IgD-negative memory B cell (primary cell): ENCODE results near the gene LILRB1. TPM values are rescaled to one million over a fixed set of nuclear protein-coding genes. Genes with fewer than 3 reads are reported as not detected.
"Not testable (repeated sequence)": the region's sequence is repeated elsewhere in the genome, so short reads cannot be mapped to it uniquely, and the experiment has no call there.

Experiments used
- H3K27ac Mint-ChIP-seq, 3 donors: one replicate each; pipeline ENCODE4 v1.8.0; 2020 to 2022; ENCODE audit warnings: mild to moderate bottlenecking in 3 of 3, mixed read lengths in 3 of 3, moderate library complexity in 1 of 3
- H3K27me3 Mint-ChIP-seq: one replicate; pipeline ENCODE4 v1.8.0; 2021; ENCODE audit warnings: mixed read lengths
- H3K36me3 Mint-ChIP-seq: one replicate; pipeline ENCODE4 v1.8.0; 2020; ENCODE audit warnings: mild to moderate bottlenecking, mixed read lengths
- H3K4me1 Mint-ChIP-seq, 3 donors: one replicate each; pipeline ENCODE4 v1.8.0; 2020 to 2022; ENCODE audit warnings: mixed read lengths in 3 of 3, mild to moderate bottlenecking in 1 of 3
- H3K4me3 Mint-ChIP-seq, 4 donors: one replicate each; pipeline ENCODE4 v1.8.0; 2020 to 2022; ENCODE audit warnings: mild to moderate bottlenecking in 4 of 4, mixed read lengths in 4 of 4, moderate library complexity in 3 of 4
- H3K9me3 Mint-ChIP-seq, 3 donors: one replicate each; pipeline ENCODE4 v1.8.0; 2020 to 2021; ENCODE audit warnings: mixed read lengths in 3 of 3, mild to moderate bottlenecking in 1 of 3
- polyA plus RNA-seq: library from polyadenylated mRNA; unstranded; fragments of 300-500 nt; fragmentation: Illumina TruSeq; gene quantifications from one replicate; pipeline ENCODE4 v1.2.3, GENCODE V29; 2021

Gene LILRB1
- polyA plus RNA-seq, 1 donor from 2014 or later = 24.8 TPM

DNA sequence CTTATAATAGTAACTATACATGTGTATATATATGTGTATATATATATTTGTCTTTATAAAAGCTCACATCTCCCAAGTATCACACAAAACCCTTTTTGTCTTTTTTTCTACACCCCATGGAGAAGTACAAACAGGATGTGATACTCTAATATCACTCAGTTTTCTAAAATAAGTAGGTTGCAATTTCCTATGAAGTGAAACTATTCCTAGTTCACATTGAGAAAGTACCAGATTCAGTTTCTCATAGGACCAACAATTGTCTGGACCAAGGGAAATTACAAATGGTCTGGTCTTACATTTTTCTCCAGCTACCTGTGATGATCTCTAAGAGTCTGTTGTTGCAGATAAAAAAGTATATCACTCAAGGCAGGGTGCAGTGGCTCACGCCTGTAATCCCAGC lies 17.9 kb upstream of the LILRB1 start:
- Mint-ChIP-seq H3K27me3 (no peaks in the 10 kb centered on the region), H3K4me1 (peaks cover 33 to 44% (median 36%) of the 10 kb centered on the region in 3 donors), H3K4me3 (peak overlapping the region in 2 of 4 donors; percentile 28 to 65), H3K27ac (peak overlapping the region in 1 of 3 donors; percentile 39), H3K36me3 (no peaks in the 10 kb centered on the region), H3K9me3 (no peaks in the 10 kb centered on the region)

DNA sequence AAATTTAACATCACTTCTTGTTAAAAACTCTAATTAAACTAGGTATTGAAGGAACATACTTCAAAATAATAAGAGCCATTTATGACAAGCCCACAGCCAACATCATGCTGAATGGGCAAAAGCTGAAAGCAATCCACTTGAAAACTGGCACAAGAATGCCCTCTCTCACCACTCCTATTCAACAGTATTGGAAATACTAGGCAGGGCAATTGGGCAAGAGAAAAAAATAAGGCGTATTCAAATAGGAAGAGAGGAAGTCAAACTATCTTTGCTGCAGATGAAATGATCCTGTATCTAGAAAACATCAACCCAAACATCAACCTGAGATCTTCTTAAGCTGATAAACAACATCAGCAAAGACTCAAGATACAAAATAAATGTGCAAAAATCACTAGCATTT lies 15.6 kb upstream of the LILRB1 start:
- Mint-ChIP-seq H3K27ac (no peak overlapping the region), H3K9me3 (no peaks in the 10 kb centered on the region), H3K27me3 (no peaks in the 10 kb centered on the region), H3K4me3 (peak overlapping the region in 2 of 4 donors; percentile 1 to 97), H3K4me1 (peaks cover 35 to 44% (median 36%) of the 10 kb centered on the region in 3 donors), H3K36me3 (no peaks in the 10 kb centered on the region)

DNA sequence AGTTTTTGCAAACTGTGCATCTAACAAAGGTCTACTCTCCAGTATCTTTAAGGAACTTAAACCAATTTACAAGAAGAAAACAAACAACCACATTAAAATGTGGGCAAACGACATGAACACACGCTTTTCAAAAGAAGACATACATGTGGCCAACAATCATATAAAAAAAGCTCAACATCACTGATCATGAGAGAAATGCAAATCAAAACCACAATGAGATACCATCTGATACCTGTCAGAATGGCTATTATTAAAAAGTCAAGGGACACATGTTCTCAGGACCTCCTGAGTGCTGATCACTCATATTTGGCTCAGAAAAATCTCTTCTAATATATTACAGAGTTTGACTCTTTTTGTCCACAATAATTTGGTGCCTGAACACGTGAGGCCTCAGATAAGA lies 14.2 kb upstream of the LILRB1 start:
- H3K4me1 Mint-ChIP-seq = peaks cover 39 to 47% (median 40%) of the 10 kb centered on the region in 3 donors
- H3K9me3 Mint-ChIP-seq = no peaks in the 10 kb centered on the region
- H3K27ac Mint-ChIP-seq = peak overlapping the region; percentile 65 to 96 (median 95)

DNA sequence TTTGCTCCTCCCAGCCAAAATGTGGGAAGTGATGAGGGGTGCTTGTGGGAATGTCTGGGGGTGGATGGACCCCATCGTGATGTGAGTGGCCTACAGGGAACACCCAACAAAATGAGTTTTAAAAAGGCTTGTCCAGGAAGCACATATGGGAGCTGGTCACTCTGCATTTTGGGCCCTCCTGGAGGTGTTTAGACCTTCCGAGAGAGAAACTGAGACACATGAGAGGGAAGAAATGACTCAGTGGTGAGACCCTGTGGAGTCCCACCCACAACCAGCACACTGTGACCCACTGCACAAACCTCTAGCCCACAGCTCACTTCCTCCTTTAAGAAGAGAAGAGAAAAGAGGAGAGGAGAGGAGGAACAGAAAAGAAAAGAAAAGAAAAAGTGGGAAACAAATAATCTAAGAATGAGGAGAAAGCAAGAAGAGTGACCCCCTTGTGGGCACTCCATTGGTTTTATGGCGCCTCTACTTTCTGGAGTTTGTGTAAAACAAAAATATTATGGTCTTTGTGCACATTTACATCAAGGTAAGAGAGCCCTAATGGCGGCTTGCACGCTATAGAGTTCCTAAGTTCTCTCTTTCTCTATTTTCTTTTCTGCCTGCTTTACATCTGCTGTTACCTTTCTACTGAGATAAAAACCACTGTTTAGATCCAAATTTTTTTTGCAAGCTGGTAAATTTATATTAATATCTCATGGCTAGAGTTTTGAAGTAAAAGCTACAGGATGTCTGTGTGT lies 13.3 kb upstream of the LILRB1 start:
- Mint-ChIP-seq H3K27me3 (no peaks in the 10 kb centered on the region), H3K27ac (peak overlapping the region; percentile 65 to 96 (median 95)), H3K4me3 (peak overlapping the region; percentile 95 to 99 (median 98)), H3K4me1 (peaks cover 43 to 49% (median 48%) of the 10 kb centered on the region in 3 donors), H3K9me3 (no peaks in the 10 kb centered on the region), H3K36me3 (peaks cover 4% of the 10 kb centered on the region)

More for the DNA sequence above, 14.2 kb upstream of the LILRB1 start:
- Mint-ChIP-seq H3K4me3 (peak overlapping the region; percentile 95 to 99 (median 98)), H3K36me3 (no peaks in the 10 kb centered on the region), H3K27me3 (no peaks in the 10 kb centered on the region)

DNA sequence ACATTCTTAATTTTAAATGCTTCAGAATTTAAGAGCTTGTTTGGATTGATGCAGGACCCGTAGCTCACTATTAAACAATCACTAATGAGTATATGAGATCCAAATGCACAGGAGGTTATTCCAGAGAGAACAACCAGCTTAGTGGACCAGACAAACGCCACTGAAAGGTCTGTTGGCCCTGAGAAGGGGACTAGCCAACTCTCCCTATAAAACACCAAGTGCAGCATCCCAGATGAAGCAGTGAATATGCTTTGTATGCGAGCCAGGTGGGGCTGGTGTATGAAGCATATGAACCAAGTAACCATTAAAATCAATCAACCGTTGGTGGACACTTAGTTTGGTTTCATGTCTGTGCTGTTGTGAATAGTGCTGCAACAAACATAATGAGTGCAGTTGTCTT lies 9.8 kb upstream of the LILRB1 start:
- Mint-ChIP-seq H3K4me1 (peaks cover 49 to 52% (median 50%) of the 10 kb centered on the region in 3 donors), H3K9me3 (no peaks in the 10 kb centered on the region), H3K27me3 (no peaks in the 10 kb centered on the region), H3K4me3 (peak overlapping the region; percentile 63 to 91 (median 66)), H3K27ac (peak overlapping the region in 2 of 3 donors; percentile 59 to 75), H3K36me3 (peaks cover 6% of the 10 kb centered on the region)

DNA sequence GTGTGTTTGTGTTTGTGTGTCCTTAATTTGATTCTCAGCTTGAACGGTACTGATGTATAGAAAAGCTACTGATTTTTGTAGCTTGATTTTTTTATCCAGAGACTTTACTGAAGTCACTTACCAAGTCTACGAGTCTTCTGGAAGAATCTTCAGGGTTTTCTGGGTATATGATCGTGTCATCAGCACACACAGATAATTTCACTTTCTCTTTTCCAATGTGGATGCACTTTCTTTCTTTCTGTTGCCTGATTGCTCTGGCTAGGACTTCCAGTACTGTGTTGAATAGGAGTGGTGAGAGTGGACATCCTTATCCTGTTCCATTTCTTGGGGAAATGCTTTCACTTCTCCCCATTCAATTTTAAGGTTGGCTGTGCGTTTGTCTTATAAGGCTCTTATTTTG lies 7.9 kb upstream of the LILRB1 start:
- peaks cover 46 to 48% (median 47%) of the 10 kb centered on the region in 3 donors for H3K4me1 Mint-ChIP-seq
- no peaks in the 10 kb centered on the region for H3K27me3 Mint-ChIP-seq
- H3K4me3 Mint-ChIP-seq = peak overlapping the region; percentile 79 to 95 (median 90)
- peaks cover 12% of the 10 kb centered on the region for H3K36me3 Mint-ChIP-seq
- peaks cover 0 to 4% (median 0%) of the 10 kb centered on the region in 3 donors for H3K9me3 Mint-ChIP-seq
- H3K27ac Mint-ChIP-seq = peak overlapping the region; percentile 89 to 96 (median 96)

DNA sequence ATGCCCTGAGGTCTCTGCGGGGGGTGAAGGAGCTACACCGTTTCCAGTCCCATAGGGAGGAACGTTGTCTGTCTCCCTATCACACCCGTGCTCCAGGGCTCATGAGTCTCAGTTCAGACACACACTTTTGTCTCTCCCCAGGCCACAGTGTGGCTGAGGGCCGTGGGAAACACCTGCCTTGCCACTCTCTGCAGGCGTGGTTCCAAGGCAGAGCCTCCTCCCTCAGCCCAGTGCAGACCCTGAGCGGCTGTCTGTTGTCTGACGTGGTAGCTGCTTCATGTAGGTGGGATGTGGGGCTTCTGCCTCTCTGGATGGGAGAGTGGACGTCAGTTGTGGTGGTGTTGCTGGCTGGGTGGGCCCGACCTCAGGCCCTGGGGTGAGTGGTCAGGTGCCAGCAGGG lies 6.0 kb upstream of the LILRB1 start:
- H3K27ac Mint-ChIP-seq = peak overlapping the region; percentile 89 to 96 (median 96)
- H3K36me3 Mint-ChIP-seq = peaks cover 12% of the 10 kb centered on the region
- H3K4me1 Mint-ChIP-seq = peaks cover 54 to 64% (median 63%) of the 10 kb centered on the region in 3 donors
- H3K27me3 Mint-ChIP-seq, H3K9me3 Mint-ChIP-seq: not testable (repeated sequence)
- H3K4me3 Mint-ChIP-seq = peak overlapping the region; percentile 81 to 95 (median 93)

DNA sequence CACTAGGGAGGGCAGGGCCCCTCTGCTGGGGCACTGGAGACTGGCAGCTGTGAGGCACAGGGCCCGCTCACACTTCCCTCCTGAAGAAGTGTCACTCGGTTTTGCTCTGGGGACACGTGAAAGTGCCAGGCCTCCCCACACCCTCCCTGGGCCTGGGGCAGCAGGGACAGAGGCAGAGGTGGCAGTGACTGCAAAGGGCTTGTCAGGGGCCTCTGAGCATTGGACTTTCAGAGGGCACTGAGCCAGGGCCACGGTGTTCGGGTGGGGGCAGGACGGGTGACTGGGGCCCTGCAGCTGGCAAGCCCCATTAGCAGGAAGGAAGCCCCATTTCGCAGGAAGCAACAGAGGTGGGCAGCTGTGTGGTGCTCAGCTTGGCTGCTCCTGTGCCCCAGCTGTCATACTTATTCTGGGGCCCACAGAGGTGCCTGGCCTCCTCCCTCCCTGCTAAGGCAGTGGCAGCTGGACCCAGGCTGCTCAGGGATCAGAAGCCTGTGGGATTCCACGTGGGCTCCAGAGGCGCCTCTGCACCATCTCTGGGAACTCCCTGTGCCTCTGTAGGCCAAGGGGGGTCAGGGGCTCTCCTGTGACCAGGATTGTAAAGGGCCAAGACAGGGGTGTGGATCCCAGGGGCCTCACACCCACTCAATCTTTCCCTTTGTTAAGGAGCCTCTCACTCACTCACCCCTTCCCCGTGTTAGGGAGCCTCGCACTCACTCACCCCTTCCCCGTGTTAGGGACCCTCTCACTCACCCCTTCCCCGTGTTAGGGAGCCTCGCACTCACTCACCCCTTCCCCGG lies 5.2 kb upstream of the LILRB1 start:
- Mint-ChIP-seq H3K27ac (peak overlapping the region; percentile 69 to 96 (median 96)), H3K4me3 (peak overlapping the region in 3 of 4 donors; percentile 81 to 95 (median 92)), H3K4me1 (peaks cover 56 to 68% (median 65%) of the 10 kb centered on the region in 3 donors), H3K36me3 (peaks cover 12% of the 10 kb centered on the region)
- H3K9me3 Mint-ChIP-seq, H3K27me3 Mint-ChIP-seq: not testable (repeated sequence)

DNA sequence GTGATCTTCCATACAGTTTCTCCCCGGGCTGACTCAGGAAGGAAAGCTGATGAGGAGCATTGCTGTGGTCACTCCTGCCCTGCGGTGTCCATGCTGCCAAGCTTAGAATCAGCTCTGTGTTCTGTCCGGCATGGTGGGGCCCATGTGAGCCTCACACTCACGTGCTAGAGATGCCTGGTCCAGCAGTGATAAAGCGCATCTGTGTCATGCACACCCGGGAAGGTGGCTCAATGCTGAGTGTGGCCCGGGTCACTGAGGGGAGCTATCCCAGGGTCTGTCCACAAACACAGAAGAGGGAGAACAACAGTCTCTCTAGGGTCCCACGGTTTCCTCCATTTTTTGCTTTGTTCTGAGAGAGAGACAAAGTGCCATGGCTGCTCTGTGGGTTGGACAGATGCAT lies 3.5 kb upstream of the LILRB1 start:
- Mint-ChIP-seq H3K27me3 (no peaks in the 10 kb centered on the region), H3K27ac (peak overlapping the region in 2 of 3 donors; percentile 31 to 69), H3K9me3 (peaks cover 0 to 4% (median 0%) of the 10 kb centered on the region in 3 donors), H3K36me3 (peaks cover 8% of the 10 kb centered on the region), H3K4me3 (peak overlapping the region in 1 of 4 donors; percentile 81), H3K4me1 (peaks cover 53 to 67% (median 62%) of the 10 kb centered on the region in 3 donors)

DNA sequence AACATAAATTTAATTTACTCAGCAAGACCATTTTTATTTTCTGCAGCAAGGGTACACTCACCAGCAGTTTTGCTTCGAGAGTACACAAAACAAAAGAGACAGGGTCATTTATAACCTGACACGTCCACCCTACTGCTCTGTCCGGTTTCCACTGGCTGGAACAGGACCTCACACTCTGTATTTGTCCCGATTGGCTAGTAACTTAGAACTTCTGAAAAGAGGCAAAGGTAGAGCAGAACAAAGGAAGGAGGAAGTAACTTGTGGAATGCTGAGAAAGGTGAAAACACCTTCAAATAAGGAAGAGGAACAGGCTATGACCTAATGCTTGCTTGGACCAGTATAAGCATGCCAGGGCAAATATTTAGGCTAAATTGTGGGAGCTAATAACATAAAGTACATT lies 2.4 kb upstream of the LILRB1 start:
- H3K27ac Mint-ChIP-seq = peak overlapping the region in 2 of 3 donors; percentile 87 to 89
- peaks cover 44 to 55% (median 51%) of the 10 kb centered on the region in 3 donors for H3K4me1 Mint-ChIP-seq
- peaks cover 13% of the 10 kb centered on the region for H3K36me3 Mint-ChIP-seq
- not testable (repeated sequence) for H3K27me3 Mint-ChIP-seq, H3K9me3 Mint-ChIP-seq
- H3K4me3 Mint-ChIP-seq = peak overlapping the region in 1 of 4 donors; percentile 63

DNA sequence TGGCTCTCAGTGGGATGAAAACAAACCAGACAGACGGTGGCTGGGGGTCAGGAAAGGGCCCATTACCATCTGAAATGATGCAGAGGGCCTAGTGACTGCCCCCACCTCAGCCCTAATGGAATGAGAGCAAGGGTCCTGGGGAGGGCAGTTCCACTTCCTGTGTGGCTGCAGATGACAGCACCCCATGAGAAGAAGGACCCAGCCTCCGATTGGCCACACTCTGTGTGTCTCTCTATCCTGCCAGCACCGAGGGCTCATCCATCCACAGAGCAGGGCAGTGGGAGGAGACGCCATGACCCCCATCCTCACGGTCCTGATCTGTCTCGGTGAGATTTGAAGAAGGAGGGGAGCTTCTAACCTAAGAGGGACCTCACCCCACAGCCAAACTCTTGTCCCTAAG lies 498 bp downstream of the LILRB1 start:
- peak overlapping the region; percentile 64 to 87 (median 70) for H3K27ac Mint-ChIP-seq
- H3K9me3 Mint-ChIP-seq = peaks cover 0 to 4% (median 0%) of the 10 kb centered on the region in 3 donors
- H3K4me1 Mint-ChIP-seq = peaks cover 33 to 39% (median 34%) of the 10 kb centered on the region in 3 donors
- H3K36me3 Mint-ChIP-seq = peaks cover 12% of the 10 kb centered on the region
- no peaks in the 10 kb centered on the region for H3K27me3 Mint-ChIP-seq
- peak overlapping the region; percentile 60 to 87 (median 82) for H3K4me3 Mint-ChIP-seq

DNA sequence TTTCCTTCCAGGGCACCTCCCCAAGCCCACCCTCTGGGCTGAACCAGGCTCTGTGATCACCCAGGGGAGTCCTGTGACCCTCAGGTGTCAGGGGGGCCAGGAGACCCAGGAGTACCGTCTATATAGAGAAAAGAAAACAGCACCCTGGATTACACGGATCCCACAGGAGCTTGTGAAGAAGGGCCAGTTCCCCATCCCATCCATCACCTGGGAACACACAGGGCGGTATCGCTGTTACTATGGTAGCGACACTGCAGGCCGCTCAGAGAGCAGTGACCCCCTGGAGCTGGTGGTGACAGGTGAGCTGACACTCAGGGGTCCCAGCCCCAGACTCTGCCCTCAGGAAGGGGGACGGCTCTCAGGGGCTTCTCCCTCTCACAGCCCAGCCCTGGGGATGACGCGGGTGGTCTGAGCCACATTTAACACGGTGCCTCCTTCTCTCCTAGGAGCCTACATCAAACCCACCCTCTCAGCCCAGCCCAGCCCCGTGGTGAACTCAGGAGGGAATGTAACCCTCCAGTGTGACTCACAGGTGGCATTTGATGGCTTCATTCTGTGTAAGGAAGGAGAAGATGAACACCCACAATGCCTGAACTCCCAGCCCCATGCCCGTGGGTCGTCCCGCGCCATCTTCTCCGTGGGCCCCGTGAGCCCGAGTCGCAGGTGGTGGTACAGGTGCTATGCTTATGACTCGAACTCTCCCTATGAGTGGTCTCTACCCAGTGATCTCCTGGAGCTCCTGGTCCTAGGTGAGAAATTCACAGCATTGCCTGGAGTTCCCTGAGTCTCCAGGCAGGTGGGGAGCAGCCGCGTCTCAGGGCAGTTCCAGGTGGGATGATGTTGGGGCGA lies 1.4 kb downstream of the LILRB1 start:
- H3K27me3 Mint-ChIP-seq, H3K9me3 Mint-ChIP-seq, H3K36me3 Mint-ChIP-seq: not testable (repeated sequence)
- peak overlapping the region in 1 of 3 donors; percentile 63 for H3K27ac Mint-ChIP-seq
- peaks cover 26 to 31% (median 26%) of the 10 kb centered on the region in 3 donors for H3K4me1 Mint-ChIP-seq
- H3K4me3 Mint-ChIP-seq = peak overlapping the region in 1 of 4 donors; percentile 17

DNA sequence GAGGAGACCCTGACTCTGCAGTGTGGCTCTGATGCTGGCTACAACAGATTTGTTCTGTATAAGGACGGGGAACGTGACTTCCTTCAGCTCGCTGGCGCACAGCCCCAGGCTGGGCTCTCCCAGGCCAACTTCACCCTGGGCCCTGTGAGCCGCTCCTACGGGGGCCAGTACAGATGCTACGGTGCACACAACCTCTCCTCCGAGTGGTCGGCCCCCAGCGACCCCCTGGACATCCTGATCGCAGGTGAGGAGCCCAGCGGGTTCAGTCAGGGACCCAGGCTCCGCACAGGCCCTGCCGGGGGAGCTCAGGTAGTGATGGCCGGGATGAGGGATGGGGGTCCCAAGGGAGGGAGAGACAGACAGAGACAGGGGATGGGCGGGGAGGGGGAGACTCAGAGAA lies 2.2 kb downstream of the LILRB1 start:
- H3K36me3 Mint-ChIP-seq, H3K4me3 Mint-ChIP-seq: not testable (repeated sequence)

DNA sequence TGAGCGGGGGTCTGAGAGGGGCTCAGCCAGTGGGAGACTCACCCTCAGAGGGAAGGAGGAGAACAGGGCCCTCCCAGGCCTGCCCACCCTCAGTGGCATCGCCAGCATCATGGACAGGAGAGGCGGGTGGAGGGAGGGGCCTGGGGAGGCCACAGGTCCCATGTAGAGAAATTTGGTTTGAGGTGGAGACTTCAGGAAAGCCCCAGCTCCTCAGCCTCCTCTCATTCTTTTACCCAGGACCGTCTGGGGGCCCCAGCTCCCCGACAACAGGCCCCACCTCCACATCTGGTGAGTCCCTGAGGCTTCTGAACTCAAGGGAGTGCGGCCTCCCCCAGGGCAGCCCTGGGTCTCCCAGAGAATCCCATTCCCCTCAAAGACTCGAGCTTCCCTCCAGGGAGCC lies 3.1 kb downstream of the LILRB1 start:
- no peak overlapping the region for H3K27ac Mint-ChIP-seq
- H3K36me3 Mint-ChIP-seq = peaks cover 7% of the 10 kb centered on the region
- H3K4me1 Mint-ChIP-seq = peaks cover 15 to 21% (median 20%) of the 10 kb centered on the region in 3 donors
- no peaks in the 10 kb centered on the region for H3K9me3 Mint-ChIP-seq
- H3K4me3 Mint-ChIP-seq = no peak overlapping the region
- H3K27me3 Mint-ChIP-seq = no peaks in the 10 kb centered on the region

More for the DNA sequence above, 2.2 kb downstream of the LILRB1 start:
- Mint-ChIP-seq H3K27ac (peak overlapping the region in 1 of 3 donors; percentile 53), H3K4me1 (peaks cover 24 to 30% (median 26%) of the 10 kb centered on the region in 3 donors)
- not testable (repeated sequence) for H3K27me3 Mint-ChIP-seq, H3K9me3 Mint-ChIP-seq
